CD14-positive monocyte (primary cell): ENCODE data around the gene SHPK. TPM values are rescaled to one million over a fixed set of nuclear protein-coding genes. Genes with fewer than 3 reads are reported as not detected.

Experiments used
- DNase-seq, 3 donors: peaks; one replicate each; pipeline ENCODE4 v3.0.0-alpha.2; 2011 to 2022
- H2AFZ ChIP-seq: 2 replicates; pipeline ENCODE4 v1.6.0; 2012; ENCODE audit warnings: mild to moderate bottlenecking, low read depth, low read length, inconsistent platforms; ENCODE audit not compliant: insufficient read depth, poor library complexity, severe bottlenecking
- H3K27ac ChIP-seq, 2 donors: 1 replicate in 1 of 2; 2 replicates in 1 of 2; pipeline ENCODE4 v1.5.1; 2012 to 2013; ENCODE audit warnings: low read length in 2 of 2, control low read depth in 1 of 2, inconsistent platforms in 1 of 2, low read depth in 1 of 2, mild to moderate bottlenecking in 1 of 2
- H3K27me3 ChIP-seq, 2 donors: one replicate each; pipeline versions ENCODE4 v1.6.0 to v1.6.1; 2011 to 2013; ENCODE audit warnings: low read length in 2 of 2; ENCODE audit not compliant: control insufficient read depth in 2 of 2, insufficient read depth in 2 of 2
- H3K36me3 ChIP-seq, 2 donors: replicated peaks in 1 of 2; 1 replicate in 1 of 2; 2 replicates in 1 of 2; pipeline versions ENCODE4 v1.5.1 to v1.6.1; 2012 to 2013; ENCODE audit warnings: low read length in 2 of 2, control low read depth in 1 of 2, inconsistent platforms in 1 of 2, mild to moderate bottlenecking in 1 of 2; ENCODE audit not compliant: insufficient read depth in 2 of 2, control insufficient read depth in 1 of 2
- H3K4me1 ChIP-seq, 2 donors: 1 replicate in 1 of 2; 2 replicates in 1 of 2; pipeline versions ENCODE4 v1.5.1 to v1.6.1; 2012 to 2013; ENCODE audit warnings: low read length in 2 of 2, control low read depth in 1 of 2, inconsistent platforms in 1 of 2, mild to moderate bottlenecking in 1 of 2, moderate library complexity in 1 of 2; ENCODE audit not compliant: insufficient read depth in 2 of 2, control insufficient read depth in 1 of 2
- H3K4me2 ChIP-seq: replicated peaks from 2 replicates; pipeline ENCODE3; 2012; ENCODE audit warnings: low read length, moderate library complexity, mild to moderate bottlenecking; ENCODE audit not compliant: poor library complexity, severe bottlenecking; ENCODE audit errors: extremely low read depth
- H3K4me3 ChIP-seq, 3 experiments: fragments of 200-600 bp in 1 of 3; sonication (generic) in 1 of 3; replicated peaks in 1 of 3; 1 replicate in 2 of 3; 2 replicates in 1 of 3; pipeline ENCODE4 v1.5.1; 2011 to 2013; ENCODE audit warnings: low read length in 3 of 3, mild to moderate bottlenecking in 3 of 3, control low read depth in 2 of 3, low read depth in 2 of 3, inconsistent platforms in 1 of 3, moderate library complexity in 1 of 3
- H3K79me2 ChIP-seq: 2 replicates; pipeline ENCODE4 v1.6.0; 2012; ENCODE audit warnings: mild to moderate bottlenecking, control low read depth, inconsistent platforms, low read length, moderate library complexity; ENCODE audit not compliant: insufficient read depth
- H3K9ac ChIP-seq: 2 replicates; pipeline ENCODE4 v1.6.0; 2017; ENCODE audit warnings: low read length, mild to moderate bottlenecking; ENCODE audit not compliant: insufficient read depth, poor library complexity, severe bottlenecking
- H3K9me3 ChIP-seq, 2 donors: replicated peaks in 1 of 2; 1 replicate in 1 of 2; 2 replicates in 1 of 2; pipeline versions ENCODE4 v1.5.1 to v1.6.1; 2012 to 2013; ENCODE audit warnings: low read length in 2 of 2, control low read depth in 1 of 2; ENCODE audit not compliant: control insufficient read depth in 1 of 2, insufficient read depth in 1 of 2
- H4K20me1 ChIP-seq: 2 replicates; pipeline ENCODE4 v1.6.0; 2012; ENCODE audit warnings: mild to moderate bottlenecking, low read length, control low read depth, moderate library complexity; ENCODE audit not compliant: insufficient read depth
- H3K27ac Mint-ChIP-seq, 7 donors: one replicate each; pipeline ENCODE4 v1.8.0; 2020; ENCODE audit warnings: mild to moderate bottlenecking in 7 of 7, mixed read lengths in 7 of 7, moderate library complexity in 6 of 7, inconsistent platforms in 2 of 7
- H3K27me3 Mint-ChIP-seq, 3 donors: one replicate each; pipeline ENCODE4 v1.8.0; 2021 to 2022; ENCODE audit warnings: low read depth in 3 of 3, mild to moderate bottlenecking in 3 of 3, mixed read lengths in 3 of 3, moderate library complexity in 3 of 3, inconsistent platforms in 1 of 3
- H3K36me3 Mint-ChIP-seq, 2 donors: one replicate each; pipeline ENCODE4 v1.8.0; 2020; ENCODE audit warnings: mixed read lengths in 2 of 2, inconsistent platforms in 1 of 2, mild to moderate bottlenecking in 1 of 2
- H3K4me1 Mint-ChIP-seq: one replicate; pipeline ENCODE4 v1.8.0; 2020; ENCODE audit warnings: mild to moderate bottlenecking, mixed read lengths
- H3K4me3 Mint-ChIP-seq, 2 donors: one replicate each; pipeline ENCODE4 v1.8.0; 2020; ENCODE audit warnings: mild to moderate bottlenecking in 2 of 2, mixed read lengths in 2 of 2, moderate library complexity in 1 of 2
- H3K9me3 Mint-ChIP-seq, 7 donors: one replicate each; pipeline ENCODE4 v1.8.0; 2020 to 2022; ENCODE audit warnings: mixed read lengths in 7 of 7, mild to moderate bottlenecking in 6 of 7, moderate library complexity in 6 of 7, inconsistent platforms in 2 of 7
- WGBS: methylation state at CpG from one replicate; pipeline ENCODE4 v1.1.5; 2013; ENCODE audit warnings: missing lambda C conversion rate; ENCODE audit not compliant: insufficient coverage; 5-methylcytosine and 5-hydroxymethylcytosine counted together
- intact Hi-C, 2 donors: fragments of 100-400 bp; cut with micrococcal nuclease; formaldehyde crosslinking; loops; one replicate each; pipeline versions ENCODE4 v1.15.0 to v1.15.1; 2023
- polyA plus RNA-seq, 3 donors: library from polyadenylated mRNA; depleted of rRNA in 1 of 3; unstranded in 2 of 3; stranded (reverse) in 1 of 3; fragments of 300-500 nt in 2 of 3; fragments of >200 nt in 1 of 3; fragmentation: Illumina TruSeq in 2 of 3; gene quantifications; 1 replicate in 2 of 3; 2 replicates in 1 of 3; pipeline ENCODE4 v1.2.3, GENCODE V29; 2012 to 2021
- TF ChIP-seq, protein P1 (sequence below): fragments of 200-600 bp; IDR thresholded peaks from one replicate; pipeline ENCODE4 v1.8.0; 2022; ENCODE audit warnings: antibody characterized with exemption, mild to moderate bottlenecking

Gene SHPK
- polyA plus RNA-seq, 3 donors, result 4.3 to 4.6 (median 4.6) TPM

DNA sequence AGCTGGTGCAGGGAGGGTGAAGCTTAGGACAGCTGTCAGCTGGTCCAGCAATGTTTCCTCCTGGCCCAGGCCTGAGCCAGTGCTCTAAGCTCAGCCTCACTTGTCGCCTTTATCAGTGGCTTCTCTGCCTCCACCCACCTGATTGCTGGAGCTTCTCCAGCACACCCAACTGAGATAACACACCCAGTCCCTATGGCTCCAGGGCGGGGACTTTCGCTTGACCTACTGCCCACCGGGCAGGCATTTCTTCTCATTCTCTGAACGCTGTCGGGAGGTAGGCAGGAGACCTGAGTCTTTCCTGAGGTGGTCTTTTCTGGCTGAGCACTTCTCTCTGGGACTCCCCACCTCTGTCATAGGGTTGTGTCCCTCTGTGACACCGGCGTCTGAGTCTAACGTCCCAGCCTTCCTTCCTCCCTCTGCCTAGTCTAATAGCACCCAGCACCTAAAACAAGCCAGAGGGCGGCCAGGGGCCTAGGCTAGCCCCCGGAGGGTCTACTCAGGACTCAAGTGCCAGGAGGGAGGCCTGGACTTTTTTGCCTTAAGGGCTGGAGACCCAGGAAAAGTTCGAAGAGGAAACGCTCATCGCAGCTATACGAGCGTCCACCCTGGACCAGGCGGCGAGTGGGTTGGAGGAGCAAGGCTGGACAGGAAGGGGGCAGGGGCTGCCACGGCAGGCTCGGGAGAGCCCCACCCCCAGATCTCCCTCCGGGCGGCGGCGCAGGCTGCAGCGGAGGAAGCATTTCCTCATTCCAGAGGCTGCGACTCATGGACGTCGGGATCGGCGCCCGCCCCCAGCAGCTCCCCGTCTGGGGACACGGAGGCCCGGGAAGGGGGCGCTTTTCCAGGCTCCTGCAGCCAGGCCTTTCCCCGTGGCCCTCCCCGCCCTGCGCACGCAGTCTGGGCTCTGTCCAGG is 31.6 kb upstream of the SHPK start:
- no peaks in the 10 kb centered on the region for H3K9me3 Mint-ChIP-seq
- H3K9ac ChIP-seq, result peak overlapping the region; percentile 90
- H3K4me2 ChIP-seq, result peak overlapping the region; percentile 88
- TF ChIP-seq, protein P1, sequence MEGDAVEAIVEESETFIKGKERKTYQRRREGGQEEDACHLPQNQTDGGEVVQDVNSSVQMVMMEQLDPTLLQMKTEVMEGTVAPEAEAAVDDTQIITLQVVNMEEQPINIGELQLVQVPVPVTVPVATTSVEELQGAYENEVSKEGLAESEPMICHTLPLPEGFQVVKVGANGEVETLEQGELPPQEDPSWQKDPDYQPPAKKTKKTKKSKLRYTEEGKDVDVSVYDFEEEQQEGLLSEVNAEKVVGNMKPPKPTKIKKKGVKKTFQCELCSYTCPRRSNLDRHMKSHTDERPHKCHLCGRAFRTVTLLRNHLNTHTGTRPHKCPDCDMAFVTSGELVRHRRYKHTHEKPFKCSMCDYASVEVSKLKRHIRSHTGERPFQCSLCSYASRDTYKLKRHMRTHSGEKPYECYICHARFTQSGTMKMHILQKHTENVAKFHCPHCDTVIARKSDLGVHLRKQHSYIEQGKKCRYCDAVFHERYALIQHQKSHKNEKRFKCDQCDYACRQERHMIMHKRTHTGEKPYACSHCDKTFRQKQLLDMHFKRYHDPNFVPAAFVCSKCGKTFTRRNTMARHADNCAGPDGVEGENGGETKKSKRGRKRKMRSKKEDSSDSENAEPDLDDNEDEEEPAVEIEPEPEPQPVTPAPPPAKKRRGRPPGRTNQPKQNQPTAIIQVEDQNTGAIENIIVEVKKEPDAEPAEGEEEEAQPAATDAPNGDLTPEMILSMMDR, result no peak
- intact Hi-C loops, result loop anchor here in 1 of 2 donors (2.0 kb wide), 1 partner anchor 31 kb away; the partner anchor contains the start of genes CTNS and SHPK
- DNase-seq, result peak; percentile 11 to 52 (median 21)
- H3K4me1 Mint-ChIP-seq, result peaks cover 18% of the 10 kb centered on the region
- H3K4me3 ChIP-seq, result peak overlapping the region; percentile 74 to 99 (median 94)
- WGBS, result 13% methylated on average over 38 of the region's 39 CpGs
- no peaks in the 10 kb centered on the region for H3K27me3 ChIP-seq
- peaks cover 27% of the 10 kb centered on the region for H4K20me1 ChIP-seq
- H3K27me3 Mint-ChIP-seq, result peaks cover 0 to 4% (median 0%) of the 10 kb centered on the region in 3 donors
- H3K36me3 ChIP-seq, result peaks cover 6 to 25% of the 10 kb centered on the region in 2 donors
- peak overlapping the region; percentile 68 to 71 for H3K27ac ChIP-seq
- peak overlapping the region; percentile 86 to 91 for H3K4me3 Mint-ChIP-seq
- peak overlapping the region; percentile 92 for H2AFZ ChIP-seq
- peaks cover 16 to 23% of the 10 kb centered on the region in 2 donors for H3K4me1 ChIP-seq
- peaks cover 14 to 25% of the 10 kb centered on the region in 2 donors for H3K36me3 Mint-ChIP-seq
- peaks cover 21% of the 10 kb centered on the region for H3K79me2 ChIP-seq
- H3K27ac Mint-ChIP-seq, result peak overlapping the region in 4 of 7 donors; percentile 54 to 84 (median 65)
- H3K9me3 ChIP-seq, result no peaks in the 10 kb centered on the region

DNA sequence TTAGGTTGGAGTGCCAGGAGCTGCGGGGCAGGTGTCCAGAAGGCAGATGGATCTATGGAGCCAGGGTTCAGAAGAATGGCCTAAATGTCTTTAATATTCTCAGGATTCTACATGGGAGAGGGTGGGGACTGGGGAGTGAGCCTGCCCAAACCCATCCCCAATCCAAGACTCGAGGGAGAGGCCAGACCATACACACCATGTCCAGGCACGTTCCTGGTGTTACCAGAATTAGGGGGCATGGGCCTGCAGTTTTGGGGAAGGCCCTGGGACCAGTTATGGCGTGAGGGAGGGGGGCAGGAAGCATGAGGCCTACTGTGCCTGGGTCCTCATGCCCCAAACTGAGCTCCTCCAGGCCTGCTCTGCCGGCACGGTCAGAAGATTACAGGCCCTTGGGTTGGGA is 30.5 kb upstream of the SHPK start:
- Histone ChIP-seq H3K27ac (no peak overlapping the region), H4K20me1 (peaks cover 27% of the 10 kb centered on the region), H3K9ac (no peak overlapping the region), H3K9me3 (no peaks in the 10 kb centered on the region), H3K4me2 (no peak overlapping the region), H3K36me3 (peaks cover 10 to 24% of the 10 kb centered on the region in 2 donors), H3K27me3 (no peaks in the 10 kb centered on the region), H2AFZ (no peak overlapping the region), H3K4me3 (no peak overlapping the region), H3K4me1 (peaks cover 16 to 23% of the 10 kb centered on the region in 2 donors), H3K79me2 (peaks cover 21% of the 10 kb centered on the region)
- peaks cover 0 to 4% (median 0%) of the 10 kb centered on the region in 3 donors for H3K27me3 Mint-ChIP-seq
- H3K4me1 Mint-ChIP-seq, result peaks cover 18% of the 10 kb centered on the region
- TF ChIP-seq, protein P1, result no peak
- no peaks in the 10 kb centered on the region for H3K9me3 Mint-ChIP-seq
- H3K4me3 Mint-ChIP-seq, result no peak overlapping the region
- peak overlapping the region in 1 of 7 donors; percentile 57 for H3K27ac Mint-ChIP-seq
- WGBS, result 100% methylated on average over 4 of the region's 6 CpGs
- DNase-seq, result no peak
- peaks cover 10 to 28% of the 10 kb centered on the region in 2 donors for H3K36me3 Mint-ChIP-seq
- intact Hi-C loops, result no loop called here
